A204.1 (cell line): ENCODE data around the gene PDE1A.

Experiments
- FAIRE-seq: peaks from 2 replicates; lab custom pipeline; 2012; peaks lifted over from hg19 to GRCh38; lab: Jason Lieb, UNC

Gene PDE1A

DNA sequence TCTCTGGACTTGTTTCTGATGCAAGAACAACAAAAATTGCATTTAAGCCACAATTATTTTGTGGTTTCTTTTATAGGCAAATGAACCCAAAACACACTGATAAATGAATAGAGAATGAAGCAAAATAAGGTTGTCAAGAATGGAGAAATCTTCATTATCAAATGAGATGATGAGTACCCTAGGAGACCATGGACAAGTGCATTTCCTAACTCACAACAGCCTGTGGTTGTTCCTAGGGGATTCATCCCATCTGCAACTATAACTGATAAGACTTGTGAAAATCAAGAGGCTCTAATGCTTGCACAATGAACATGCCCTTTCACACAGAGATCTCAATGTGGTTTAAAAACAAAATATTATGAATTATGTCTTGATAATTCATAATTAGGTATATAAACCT is 159.9 kb downstream of the PDE1A start:
- no peak for FAIRE-seq

DNA sequence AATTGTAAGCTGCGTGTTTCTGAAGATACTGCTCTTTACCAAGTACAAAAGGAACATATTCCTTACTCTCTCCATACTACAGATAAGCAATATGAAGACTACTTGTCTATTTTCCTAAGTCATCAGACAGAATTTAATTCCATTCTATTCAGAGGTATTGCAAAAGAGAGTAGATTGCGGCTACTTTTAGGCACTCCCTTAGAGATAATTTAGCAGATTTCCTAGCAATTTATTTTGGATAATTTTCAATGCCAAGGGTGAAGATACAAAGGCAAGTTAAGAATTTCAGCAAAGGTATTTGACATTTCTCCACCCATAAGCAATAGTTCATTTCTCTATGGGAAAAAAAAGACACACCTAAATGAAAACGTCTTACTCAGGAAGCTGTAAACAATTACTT is 161.1 kb downstream of the PDE1A start:
- no peak for FAIRE-seq

DNA sequence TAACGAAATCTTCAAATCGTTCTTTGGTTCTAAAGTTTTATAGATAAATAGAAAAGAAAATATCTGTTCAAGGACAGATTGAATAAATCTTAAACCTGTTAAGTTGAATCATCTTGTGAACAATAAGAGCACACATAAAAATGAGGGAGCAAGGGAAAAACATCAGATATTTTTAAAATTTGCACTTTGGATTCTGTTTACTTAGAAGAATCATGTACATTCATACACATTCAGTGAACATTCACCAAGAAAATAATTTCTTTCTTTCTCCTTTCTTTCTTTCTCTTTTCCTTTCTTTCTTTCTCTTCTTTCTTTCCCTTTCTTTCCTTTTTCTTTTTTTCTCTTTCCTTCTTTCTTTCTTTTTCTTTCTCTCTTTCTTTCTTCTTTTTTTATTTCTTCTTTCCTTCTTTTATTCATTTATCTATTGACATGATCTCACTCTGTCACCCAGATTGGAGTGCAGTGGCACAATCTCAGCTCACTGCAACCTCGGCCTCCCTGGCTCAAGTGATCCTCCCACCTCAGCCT is 164.9 kb downstream of the PDE1A start:
- no peak for FAIRE-seq

DNA sequence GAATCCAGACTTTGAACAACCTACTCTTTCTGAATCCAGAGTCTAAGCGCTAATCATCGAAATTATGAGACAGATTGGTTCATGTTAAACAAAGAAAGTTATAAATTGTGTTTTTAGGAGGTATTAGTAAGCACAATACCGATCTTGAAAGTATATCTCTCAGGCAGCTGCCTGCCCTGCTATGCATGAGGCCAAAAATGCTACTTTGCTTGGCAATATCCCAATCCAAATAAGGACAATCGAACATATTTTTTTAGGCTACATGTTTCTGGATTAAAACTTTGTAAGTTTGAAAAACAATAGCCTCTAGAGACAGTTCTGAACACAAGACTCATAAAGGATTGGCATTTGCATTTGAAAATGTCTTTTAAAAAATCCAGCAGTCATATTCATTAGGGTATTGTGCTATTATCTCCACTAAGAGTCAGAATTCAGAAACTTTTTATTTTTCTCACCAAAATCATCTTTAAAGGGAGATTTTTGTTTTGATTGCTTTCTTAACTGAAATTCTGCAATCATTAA is 167.1 kb downstream of the PDE1A start:
- no peak for FAIRE-seq

DNA sequence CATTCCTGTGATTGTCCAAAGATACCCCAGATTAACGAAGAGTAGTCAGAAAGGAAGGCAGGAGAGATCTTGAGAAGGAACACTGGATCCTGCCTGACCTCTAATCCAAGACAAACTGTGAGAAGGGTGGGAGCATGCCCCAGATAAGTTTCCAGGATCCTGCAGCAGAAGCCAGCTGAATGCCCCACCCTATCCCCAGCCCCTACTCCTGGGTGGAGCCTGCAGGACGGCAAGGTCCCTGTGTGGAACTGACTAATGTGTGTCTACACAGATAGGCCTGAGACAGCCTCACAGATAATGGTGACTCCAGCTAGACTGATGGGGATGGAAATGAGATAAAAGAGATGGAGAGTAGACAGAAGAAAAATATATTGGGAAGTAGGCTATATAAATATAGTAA is 174.3 kb downstream of the PDE1A start:
- no peak for FAIRE-seq

DNA sequence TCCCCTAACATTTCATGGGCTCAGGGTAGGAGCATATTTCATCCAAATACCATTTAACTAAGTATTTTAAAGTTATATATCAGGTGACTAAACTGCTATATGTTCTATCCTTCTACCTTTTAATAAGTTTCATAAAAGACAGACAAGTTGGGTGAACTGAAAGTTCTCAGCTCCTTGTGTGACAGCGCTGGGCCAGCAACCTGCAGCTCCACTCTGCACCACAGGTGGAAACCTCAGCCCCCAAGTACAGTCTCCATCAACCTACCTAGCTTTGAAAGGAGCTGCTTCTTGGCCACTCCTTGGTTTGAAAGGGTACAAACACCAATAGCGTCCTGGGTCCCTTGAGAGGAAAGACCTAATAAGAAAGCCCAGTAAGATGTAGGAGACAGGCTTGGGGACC is 177.9 kb downstream of the PDE1A start:
- no peak for FAIRE-seq

DNA sequence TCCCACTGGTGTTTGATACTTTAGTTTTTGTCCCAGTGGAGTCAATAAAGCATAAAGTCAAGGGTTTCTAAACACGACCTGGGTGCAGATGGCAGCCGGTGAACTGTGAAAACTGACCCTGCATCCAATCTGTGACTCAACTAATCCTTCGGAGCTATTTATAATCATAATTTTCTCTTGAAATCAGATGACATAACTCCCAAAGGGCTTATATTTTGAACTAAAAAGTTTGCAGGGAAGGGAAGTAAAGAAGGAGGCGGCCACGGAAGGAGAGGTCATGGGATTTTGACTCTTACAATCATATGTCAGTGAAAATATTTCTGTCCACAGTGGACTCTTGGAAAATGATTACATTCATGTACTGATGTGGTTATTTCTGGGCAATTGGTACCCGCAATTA is 178.5 kb downstream of the PDE1A start:
- no peak for FAIRE-seq

DNA sequence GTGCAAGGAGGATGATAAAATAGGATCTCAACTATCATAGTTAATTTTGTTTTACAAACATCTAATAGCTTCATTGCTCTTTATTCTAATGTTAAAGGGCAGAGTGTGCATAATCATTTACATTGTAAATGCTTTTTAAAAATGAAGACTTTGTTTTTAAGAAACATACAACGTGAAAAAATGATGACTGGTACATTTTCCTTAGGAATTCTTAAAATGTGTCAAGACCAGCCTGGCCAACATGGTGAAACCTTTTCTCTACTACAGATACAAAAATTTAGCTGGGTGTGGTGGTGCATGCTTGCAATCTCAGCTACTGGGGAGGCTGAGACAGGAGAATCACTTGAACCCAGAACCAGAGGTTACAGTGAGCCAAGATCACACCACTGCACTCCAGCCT is 179.0 kb downstream of the PDE1A start:
- FAIRE-seq, result no peak

DNA sequence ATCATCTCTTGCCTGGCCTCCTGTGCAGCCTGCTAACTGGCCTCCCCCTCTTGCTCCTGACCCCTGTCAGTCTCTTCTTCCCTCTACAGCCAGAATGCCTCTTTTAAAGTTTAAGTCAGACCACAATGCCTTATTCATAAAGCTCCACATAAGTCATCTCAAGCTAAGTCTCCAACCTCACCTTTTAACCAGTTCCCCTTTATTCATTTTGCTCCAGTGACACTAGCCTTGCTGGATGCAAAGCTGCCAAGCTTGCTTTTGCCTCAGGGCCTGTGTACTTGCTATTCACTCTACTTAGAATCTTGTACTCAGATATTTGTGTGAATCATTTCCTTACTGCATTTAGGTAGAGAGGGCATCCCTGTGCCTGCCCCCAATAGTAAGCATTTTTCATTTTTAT is 180.9 kb downstream of the PDE1A start:
- no peak for FAIRE-seq

DNA sequence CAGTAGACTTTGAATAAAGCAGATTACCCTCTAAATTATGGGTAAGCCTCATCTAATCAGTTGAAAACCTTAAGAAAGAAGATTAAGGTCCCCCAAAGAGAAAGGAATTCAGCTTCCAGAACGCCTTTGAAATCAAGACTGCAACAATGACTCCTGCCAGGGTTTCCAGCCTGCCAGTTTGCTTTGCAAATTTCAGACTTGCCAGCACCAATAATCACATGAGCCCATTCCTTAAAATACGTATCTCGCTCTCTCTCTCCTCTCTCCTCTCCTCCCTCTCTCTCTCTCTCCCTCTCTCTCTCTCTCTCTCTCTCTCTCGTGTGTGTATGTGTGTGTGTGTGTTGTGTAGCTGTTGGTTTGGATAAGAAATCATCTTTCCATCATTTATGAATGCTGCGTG is 184.2 kb downstream of the PDE1A start:
- FAIRE-seq, result no peak

DNA sequence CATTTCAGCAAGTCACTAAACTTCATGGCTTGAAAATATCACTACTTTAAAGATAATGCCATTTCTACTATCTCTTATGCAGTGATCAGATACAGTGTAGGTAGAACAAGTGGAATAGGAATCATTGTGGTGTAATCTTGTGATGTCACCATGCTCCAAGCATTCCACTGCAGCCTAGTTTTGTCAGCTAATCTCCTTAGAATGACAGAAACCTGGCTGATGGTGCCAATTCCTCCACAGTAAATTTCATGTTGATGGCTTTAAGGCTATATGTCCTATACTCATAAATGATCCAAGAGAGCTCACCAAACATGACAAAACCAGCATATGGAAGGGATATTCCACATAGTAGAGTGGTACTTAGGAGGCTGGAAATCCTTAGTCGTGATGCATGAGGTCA is 184.9 kb downstream of the PDE1A start:
- FAIRE-seq, result no peak

DNA sequence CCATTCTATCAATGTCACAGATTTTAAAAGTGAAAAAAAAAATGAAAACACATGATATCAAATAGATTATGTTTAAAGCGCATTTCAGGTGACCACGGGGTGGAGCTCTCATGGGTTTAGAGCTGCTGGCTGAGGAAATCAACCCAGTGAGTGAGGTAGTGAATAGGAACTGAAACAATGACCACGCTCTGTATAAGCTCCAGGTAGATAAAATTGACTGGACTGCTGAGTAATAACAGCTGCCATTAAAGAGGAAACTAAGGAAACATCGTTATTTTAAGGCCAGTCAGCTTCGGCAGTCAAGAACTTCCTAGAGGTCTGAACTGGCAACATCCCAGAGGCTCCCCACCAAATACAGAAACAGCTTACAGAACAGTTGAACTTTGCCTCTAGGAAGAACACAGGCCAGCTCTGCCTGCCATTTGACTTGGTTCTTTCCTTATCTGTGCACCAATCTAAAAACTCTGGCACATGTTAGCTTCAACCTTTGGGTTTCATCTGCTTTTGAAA is 185.9 kb downstream of the PDE1A start:
- no peak for FAIRE-seq

DNA sequence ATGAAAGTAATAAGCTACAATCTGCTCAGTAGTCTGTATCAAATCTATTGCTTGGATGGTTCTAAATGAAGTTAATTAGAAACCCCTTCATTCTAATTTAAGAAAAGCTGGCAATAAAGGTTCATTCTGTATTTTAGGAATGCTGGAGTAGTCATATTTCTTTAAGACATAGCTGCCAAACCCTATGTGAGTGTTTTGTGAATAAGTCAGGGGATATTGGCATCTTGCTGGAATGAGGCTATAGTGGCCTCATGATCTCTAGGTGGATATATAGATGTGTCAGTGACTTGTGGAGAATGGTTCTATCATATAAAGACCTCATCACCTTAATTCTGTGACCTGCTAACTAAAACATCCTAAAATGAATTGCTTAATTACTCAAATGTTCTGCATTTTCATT is 196.3 kb downstream of the PDE1A start:
- no peak for FAIRE-seq

DNA sequence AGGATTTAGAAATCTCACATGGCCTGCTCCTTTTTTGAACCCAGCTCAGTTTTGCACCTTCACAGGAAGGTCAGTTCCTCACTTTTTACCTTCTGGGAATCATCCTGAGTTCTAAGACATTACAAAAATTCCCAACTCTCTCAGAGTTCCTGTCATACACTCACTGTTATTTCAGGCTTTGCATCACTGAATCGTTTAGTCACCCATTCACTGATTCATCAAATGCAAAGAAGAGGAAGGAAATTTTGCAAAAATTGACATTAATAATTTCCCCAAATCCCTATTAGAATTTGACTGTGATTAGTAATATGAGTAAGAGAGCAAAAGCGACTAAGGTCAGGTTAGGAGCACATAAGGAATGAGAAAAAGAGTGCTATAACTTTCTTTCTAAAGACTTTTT is 197.5 kb downstream of the PDE1A start:
- no peak for FAIRE-seq

DNA sequence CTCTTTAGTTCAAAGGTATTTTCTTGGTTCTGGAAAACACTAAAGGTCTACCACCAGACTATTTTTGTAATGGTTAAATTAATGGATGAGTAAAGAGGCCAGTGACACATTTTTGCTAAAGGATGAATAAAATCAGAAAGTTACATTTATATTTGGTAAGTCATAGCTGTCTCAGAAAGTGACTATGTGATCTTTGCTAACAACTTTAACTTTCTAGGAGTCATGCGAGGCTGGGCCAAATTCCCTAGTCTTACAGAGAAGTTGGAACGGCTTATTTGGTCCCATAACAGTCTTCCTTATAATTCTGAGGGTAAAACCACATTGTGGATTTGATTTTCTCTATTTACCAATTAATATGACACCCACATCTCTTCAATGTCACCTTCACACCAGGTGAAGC is 198.1 kb downstream of the PDE1A start:
- FAIRE-seq, result no peak

DNA sequence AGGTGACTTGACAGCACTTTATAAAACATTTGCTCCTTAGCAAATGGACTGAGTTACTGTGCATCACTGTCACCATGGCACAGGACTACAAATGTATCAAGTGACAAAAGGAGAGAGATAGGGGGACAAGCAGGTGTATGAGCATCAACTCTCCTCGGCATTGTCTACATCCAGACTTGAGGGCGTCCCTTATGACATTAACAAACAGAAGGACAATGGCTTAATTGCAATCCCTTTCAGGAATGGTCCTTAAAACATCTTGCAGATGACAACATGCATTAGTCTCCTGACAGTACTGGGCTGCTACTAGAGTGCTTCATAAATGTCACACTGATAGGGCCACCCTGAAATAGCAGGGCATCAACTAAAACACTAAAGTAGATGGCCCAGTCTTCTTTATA is 198.8 kb downstream of the PDE1A start:
- FAIRE-seq, result no peak

DNA sequence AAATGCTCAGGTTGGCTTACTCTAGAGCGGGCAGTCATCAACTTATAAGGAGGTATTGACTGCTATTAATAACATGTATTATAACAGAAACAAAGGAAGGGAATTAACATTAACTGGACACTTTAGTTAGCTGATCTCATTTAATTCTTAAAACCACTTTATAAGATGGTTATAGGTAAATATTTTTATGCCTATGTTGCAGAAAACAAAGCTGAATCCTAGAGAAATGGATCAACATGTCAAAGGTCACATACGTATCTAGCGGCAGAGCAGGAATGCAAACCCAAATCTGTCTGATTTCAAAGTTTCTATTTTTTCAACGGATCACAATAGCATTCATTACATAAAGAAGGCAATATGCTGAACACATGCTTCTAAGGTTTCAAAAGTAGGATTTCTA is 200.0 kb downstream of the PDE1A start:
- FAIRE-seq, result no peak

DNA sequence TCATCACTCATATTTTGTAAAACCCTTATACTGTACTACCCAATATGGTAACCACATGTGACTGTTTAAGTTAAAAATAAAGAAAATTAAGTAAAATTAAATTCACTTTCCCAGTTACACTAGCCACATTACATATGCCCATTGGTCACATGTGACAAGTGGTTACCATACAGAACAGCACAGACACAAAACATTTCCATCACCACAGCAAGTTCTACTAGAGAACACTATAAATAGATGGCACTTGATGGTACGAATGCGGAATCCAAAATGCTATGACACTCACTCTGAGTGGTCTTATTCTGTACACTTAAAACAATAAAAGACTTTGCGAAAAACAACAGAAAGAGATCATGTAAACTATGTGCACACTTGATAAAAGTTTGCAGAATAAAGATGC is 202.2 kb downstream of the PDE1A start:
- FAIRE-seq, result no peak

DNA sequence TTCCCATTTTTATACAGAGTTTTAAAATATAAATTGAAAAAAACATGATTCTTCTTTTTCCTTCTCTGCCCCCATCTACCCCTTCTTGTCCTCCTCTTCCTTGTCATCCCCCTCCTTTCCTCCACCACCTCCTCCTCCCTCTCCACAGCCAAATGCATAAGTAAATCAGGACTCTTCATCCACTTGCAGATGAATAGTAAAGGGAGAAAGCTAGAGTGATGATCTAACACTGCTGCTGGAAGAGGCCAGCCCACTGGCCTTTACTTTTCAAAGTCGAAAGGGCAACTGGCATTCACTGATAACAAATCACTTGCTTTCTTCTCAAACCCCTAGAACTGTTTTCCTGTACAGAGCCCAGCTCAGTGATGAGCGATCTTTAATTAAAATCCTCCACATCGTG is 205.8 kb downstream of the PDE1A start:
- no peak for FAIRE-seq

DNA sequence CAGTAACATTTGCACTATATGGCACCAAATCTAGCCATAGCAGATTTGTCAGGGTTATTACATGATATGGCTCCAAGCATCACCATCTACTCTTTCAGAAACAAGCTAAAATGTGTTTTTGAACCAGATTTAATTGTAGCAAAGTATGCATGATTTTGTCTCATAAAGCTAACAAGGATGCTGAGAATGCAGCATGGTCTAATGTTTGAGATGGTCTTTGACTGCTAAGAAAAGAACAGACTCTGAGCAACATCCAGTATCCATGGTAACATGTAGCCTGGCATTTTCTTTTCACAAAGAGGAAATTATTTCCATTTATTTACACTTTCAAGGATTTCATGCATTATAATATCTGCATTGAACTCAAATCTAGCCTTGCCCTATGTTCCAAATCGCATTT is 206.5 kb downstream of the PDE1A start:
- FAIRE-seq, result no peak

DNA sequence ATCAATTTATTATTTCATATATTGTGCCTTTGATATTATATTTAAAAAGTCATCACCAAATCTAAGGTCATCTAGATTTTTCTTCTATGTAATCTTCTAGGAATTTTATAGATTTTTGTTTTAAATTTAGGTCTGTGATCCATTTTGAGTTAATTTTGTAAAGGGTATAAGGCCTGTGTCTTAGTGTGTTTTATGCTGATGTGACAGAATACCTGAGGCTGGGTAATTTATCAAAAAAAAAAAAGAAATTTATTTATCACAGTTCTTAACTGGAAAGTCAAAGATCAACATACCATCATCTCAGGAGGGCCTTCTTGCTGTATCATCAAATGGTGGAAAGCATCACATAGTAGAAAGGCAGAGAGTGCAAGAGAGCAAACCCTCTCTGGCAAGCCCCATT is 216.2 kb downstream of the PDE1A start:
- no peak for FAIRE-seq

DNA sequence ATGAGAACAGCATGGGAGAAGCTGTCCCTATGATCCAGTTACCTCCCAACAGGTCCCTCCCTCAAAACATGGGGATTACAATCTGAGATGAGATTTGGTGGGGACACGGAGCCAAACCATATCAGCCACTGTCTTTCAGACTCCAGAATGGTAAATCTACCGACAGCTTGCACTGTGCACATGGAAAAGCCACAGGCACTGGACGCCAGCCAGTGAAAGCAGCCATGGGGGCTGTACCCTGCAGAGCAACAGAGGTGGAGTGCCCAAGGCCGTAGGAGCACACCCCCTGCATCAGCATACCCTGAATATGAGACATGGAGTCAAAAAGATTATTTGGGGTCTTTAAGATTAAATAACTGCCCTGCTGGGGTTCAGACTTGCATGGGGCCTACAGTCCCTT is 218.4 kb downstream of the PDE1A start:
- FAIRE-seq, result no peak

DNA sequence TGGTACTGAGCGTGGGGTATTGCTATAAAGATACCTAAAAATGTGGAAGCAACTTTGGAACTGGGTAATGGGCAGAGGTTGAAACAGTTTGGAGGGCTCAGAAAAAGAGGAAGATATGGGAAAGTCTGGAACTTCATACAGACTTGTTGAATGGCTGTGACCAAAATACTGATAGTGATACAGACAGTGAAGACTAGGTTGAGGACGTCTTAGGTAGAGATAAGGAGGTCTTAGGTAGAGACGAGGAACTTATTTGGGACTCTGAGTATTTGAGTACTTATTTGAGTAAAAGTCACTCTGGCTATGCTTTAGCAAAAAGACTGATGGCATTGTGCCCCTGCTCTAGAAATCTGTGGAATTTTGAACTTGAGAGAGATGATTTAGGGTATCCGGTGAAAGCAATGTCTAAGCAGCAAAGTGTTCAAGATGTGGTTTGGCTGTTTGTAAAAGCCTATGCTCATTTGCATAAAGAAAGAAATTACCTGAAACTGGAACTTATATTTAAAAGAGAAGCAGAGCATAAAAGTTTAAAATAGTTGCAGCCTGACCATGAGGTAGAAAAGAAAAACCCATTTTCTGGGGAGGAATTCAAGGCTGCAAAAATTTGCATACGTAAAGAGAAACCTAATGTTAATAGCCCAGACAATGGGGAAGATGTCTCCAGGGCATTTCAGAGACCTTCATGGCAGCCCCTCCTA is 219.6 kb downstream of the PDE1A start:
- no peak for FAIRE-seq

DNA sequence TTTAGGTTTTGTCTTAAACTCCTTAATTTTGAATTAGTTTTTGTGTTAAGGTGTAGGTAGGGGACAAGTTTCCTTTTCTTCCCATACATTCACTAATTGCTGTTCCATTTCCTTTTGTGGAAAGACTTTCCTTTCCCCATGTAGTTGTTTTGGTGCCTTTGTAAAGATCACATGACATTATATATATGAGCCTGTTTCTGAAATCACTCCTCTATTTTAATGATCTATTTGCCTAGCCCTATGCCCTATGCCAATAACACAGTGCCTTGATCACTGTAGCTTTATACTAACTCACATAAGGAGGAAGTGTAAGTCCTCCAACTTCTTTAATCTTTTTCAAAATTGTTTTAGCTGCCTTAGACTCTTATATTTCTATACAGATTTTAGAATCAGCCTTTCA is 229.3 kb downstream of the PDE1A start:
- FAIRE-seq, result no peak
